K562 (cell line): Measurements from ENCODE around the gene MTCH2. TPM values are rescaled to one million over a fixed set of nuclear protein-coding genes. Genes with fewer than 3 reads are reported as not detected.

Experiments used
- CBFA2T3 ChIP-seq: fragments of 450-650 bp; IDR thresholded peaks from 2 replicates; pipeline ENCODE4 v1.6.1; 2017
- CC2D1A ChIP-seq: fragments of 450-650 bp; IDR thresholded peaks from 2 replicates; pipeline ENCODE4 v1.6.1; 2017; ENCODE audit warnings: mild to moderate bottlenecking
- CCNT2 ChIP-seq: IDR thresholded peaks from 2 replicates; pipeline ENCODE4 v1.6.1; 2011; ENCODE audit warnings: borderline replicate concordance, low read depth, mild to moderate bottlenecking, moderate library complexity, mixed read lengths, low read length; ENCODE audit not compliant: insufficient read length; ENCODE audit errors: extremely low read depth
- HDAC2 ChIP-seq: fragments of 450-650 bp; IDR thresholded peaks from 2 replicates; pipeline ENCODE4 v1.6.1; 2016; ENCODE audit warnings: mild to moderate bottlenecking
- MAZ ChIP-seq, 2 experiments: fragments of 450-650 bp in 1 of 2; sonication (generic) in 1 of 2; formaldehyde crosslinking; IDR thresholded peaks in 1 of 2; conservative IDR thresholded peaks in 1 of 2; 2 replicates each; pipeline versions ENCODE4 v1.4.0 to v1.5.0; 2020; ENCODE audit warnings: mild to moderate bottlenecking in 1 of 2, missing genetic modification reagents in 1 of 2
- MEIS2 ChIP-seq: fragments of 450-650 bp; IDR thresholded peaks from 2 replicates; pipeline ENCODE4 v1.6.1; 2014; ENCODE audit warnings: mild to moderate bottlenecking; ENCODE audit not compliant: partially characterized antibody
- MTA2 ChIP-seq: fragments of 450-650 bp; IDR thresholded peaks from 2 replicates; pipeline ENCODE4 v1.6.1; 2016; ENCODE audit warnings: low read depth
- NCOR1 ChIP-seq: fragments of 450-650 bp; IDR thresholded peaks from 2 replicates; pipeline ENCODE4 v1.6.1; 2016; ENCODE audit warnings: mild to moderate bottlenecking, moderate library complexity
- NFIC ChIP-seq: fragments of 450-650 bp; IDR thresholded peaks from 2 replicates; pipeline ENCODE4 v1.6.1; 2017; ENCODE audit warnings: mild to moderate bottlenecking, inconsistent platforms
- PHF21A ChIP-seq: fragments of 450-650 bp; IDR thresholded peaks from 2 replicates; pipeline ENCODE4 v1.6.1; 2017; ENCODE audit warnings: low read depth, borderline replicate concordance
- RBBP5 ChIP-seq: fragments of 200-600 bp; sonication (generic); IDR thresholded peaks from 2 replicates; pipeline ENCODE4 v1.6.1; 2012; ENCODE audit warnings: borderline replicate concordance, mild to moderate bottlenecking, low read length, control low read depth, inconsistent platforms; ENCODE audit not compliant: insufficient read depth, poor library complexity, severe bottlenecking
- SOX6 ChIP-seq: fragments of 450-650 bp; IDR thresholded peaks from 2 replicates; pipeline ENCODE4 v1.6.1; 2014; ENCODE audit warnings: mild to moderate bottlenecking
- polyA plus RNA-seq, 8 experiments: library from polyadenylated mRNA; depleted of rRNA in 4 of 8; stranded (reverse) in 5 of 8; unstranded in 3 of 8; fragments of >200 nt; fragmentation: Nextera tagmentation in 2 of 8; fragmentation: Illumina TruSeq in 1 of 8; extraction: Ambion mirVana in 2 of 8; extraction: Trizol in 1 of 8; gene quantifications; 2 replicates each; pipeline versions ENCODE4 v1.2.1 to v1.2.3, GENCODE V29; 2011 to 2014; ENCODE audit warnings: inconsistent platforms in 1 of 8, missing spikeins in 1 of 8
- total RNA-seq, 7 experiments: library from RNA; depleted of rRNA in 6 of 7; stranded (reverse); fragments of >200 nt in 6 of 7; fragmentation: Illumina TruSeq in 2 of 7; extraction: Trizol in 2 of 7; gene quantifications; 2 replicates each; pipeline versions ENCODE4 v1.2.1 to v1.2.3, GENCODE V29; 2011 to 2021; ENCODE audit warnings: low replicate concordance in 1 of 7
- TF ChIP-seq, protein P1 (sequence below): fragments of 250-450 bp; sonication (Bioruptor Pico); IDR thresholded peaks from 2 replicates; pipeline ENCODE4 v1.4.0; 2020; ENCODE audit warnings: mild to moderate bottlenecking

The MTCH2 gene
- total and polyA plus RNA-seq, 9 of the 15 experiments (the other 6 are each of a cell fraction or from before 2014, with no cell fraction given) = 95.4 to 620 (median 198) TPM

DNA sequence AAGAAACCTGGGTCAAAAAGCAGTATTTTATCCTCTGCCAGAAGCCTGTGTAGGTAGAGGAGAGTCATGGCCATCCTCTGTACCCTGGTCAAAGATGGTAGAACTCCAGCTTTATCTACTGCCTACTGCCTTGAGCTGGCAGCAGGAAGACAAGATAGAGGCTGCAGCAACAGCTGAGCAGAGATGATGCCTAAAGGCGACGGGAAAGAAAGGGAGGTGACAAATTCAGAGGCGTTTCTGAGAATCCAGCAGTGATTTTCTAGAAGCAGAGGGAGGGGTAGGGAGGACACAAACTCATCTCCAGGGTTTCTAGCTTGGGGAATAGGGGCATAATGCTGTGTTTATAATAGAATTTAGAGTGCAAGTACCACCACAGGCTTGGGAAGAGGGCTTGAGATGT, 32.7 kb downstream of the MTCH2 start (continued):
- TF ChIP-seq HDAC2 (peak; percentile 69; the same call in 1 of the 2 replicates), NFIC (peak; percentile 29; the same call in 1 of the 2 replicates), SOX6 (0 out of 2 replicates have a peak, but pooled peaks have one; percentile 24), MEIS2 (peak; percentile 37), RBBP5 (no peak), MTA2 (peak; percentile 60), CCNT2 (no peak), MAZ (CRISPR knock-in tag; conservative IDR thresholded peaks at IDR 0.05 in 1 of 2, IDR thresholded peaks at IDR 0.05 in 1 of 2) (peak in 1 of 2 experiments; percentile 59; a peak in 1 of 4 replicates), NCOR1 (peak; percentile 68), PHF21A (0 out of 2 replicates have a peak, but pooled peaks have one; percentile 42), CBFA2T3 (peak; percentile 87), CC2D1A (peak; percentile 28; the same call in 1 of the 2 replicates)
- TF ChIP-seq, protein P1, sequence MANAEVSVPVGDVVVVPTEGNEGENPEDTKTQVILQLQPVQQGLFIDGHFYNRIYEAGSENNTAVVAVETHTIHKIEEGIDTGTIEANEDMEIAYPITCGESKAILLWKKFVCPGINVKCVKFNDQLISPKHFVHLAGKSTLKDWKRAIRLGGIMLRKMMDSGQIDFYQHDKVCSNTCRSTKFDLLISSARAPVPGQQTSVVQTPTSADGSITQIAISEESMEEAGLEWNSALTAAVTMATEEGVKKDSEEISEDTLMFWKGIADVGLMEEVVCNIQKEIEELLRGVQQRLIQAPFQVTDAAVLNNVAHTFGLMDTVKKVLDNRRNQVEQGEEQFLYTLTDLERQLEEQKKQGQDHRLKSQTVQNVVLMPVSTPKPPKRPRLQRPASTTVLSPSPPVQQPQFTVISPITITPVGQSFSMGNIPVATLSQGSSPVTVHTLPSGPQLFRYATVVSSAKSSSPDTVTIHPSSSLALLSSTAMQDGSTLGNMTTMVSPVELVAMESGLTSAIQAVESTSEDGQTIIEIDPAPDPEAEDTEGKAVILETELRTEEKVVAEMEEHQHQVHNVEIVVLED (CRISPR knock-in tag) = no peak
